ENCODE measurements around the gene PRKG1. TPM values are rescaled to one million over a fixed set of nuclear protein-coding genes. Genes with fewer than 3 reads are reported as not detected.

The PRKG1 gene
- total and polyA plus RNA-seq, 2 donors (not counting 1 experiment from before 2014, with no cell fraction given) = 45.8 to 71.8 TPM

- H2AFZ ChIP-seq (ENCODE audit: low read length) = no peak overlapping the region
- no peak overlapping the region for H3K4me2 ChIP-seq (ENCODE audit: extremely low read depth, insufficient read depth, low read length)
- no peak overlapping the region for H3K27ac ChIP-seq (ENCODE audit: insufficient read depth, low read length)
- H3K4me1 ChIP-seq (ENCODE audit: control insufficient read depth, extremely low read depth, insufficient read depth, low read length) = no peaks in the 10 kb centered on the region
- no peaks in the 10 kb centered on the region for H3K79me2 ChIP-seq (ENCODE audit: control insufficient read depth, insufficient read depth, low read length)
- H4K20me1 ChIP-seq (ENCODE audit: control insufficient read depth, extremely low read depth, insufficient read depth, low read length) = no peaks in the 10 kb centered on the region
- H3K27me3 ChIP-seq (ENCODE audit: control insufficient read depth, insufficient read depth, low read length) = no peaks in the 10 kb centered on the region
- DNase-seq (ENCODE audit: low read depth in 2 of 2) = no peak
- TF ChIP-seq CTCF (conservative IDR thresholded peaks at IDR 0.05 in 1 of 2, IDR thresholded peaks at IDR 0.05 in 1 of 2; ENCODE audit: low read depth in 1 of 2, low read length in 2 of 2) (no peak), EZH2 (IDR thresholded peaks at IDR 0.05; ENCODE audit: low read length, missing control alignments) (no peak)
- no peak overlapping the region for H3K9ac ChIP-seq (ENCODE audit: insufficient read depth, low read length)
- H3K9me3 ChIP-seq (ENCODE audit: control insufficient read depth, insufficient read depth, low read depth, low read length) = no peaks in the 10 kb centered on the region
- H3K4me3 ChIP-seq (replicated peaks in 1 of 4; ENCODE audit: control extremely low read depth in 1 of 4, insufficient read depth in 1 of 4, low read depth in 3 of 4, low read length in 4 of 4) = no peak overlapping the region
- no peaks in the 10 kb centered on the region for H3K36me3 ChIP-seq (ENCODE audit: control insufficient read depth, insufficient read depth, low read length)
Measured at GRCh38 chr10:51242393-51242792, 168.1 kb downstream of the PRKG1 start.

GRCh38 chr10:51244309-51244708, 170.0 kb downstream of the PRKG1 start:
- H2AFZ ChIP-seq (ENCODE audit: low read length) = no peak overlapping the region
- no peaks in the 10 kb centered on the region for H3K79me2 ChIP-seq (ENCODE audit: control insufficient read depth, insufficient read depth, low read length)
- H3K4me1 ChIP-seq (ENCODE audit: control insufficient read depth, extremely low read depth, insufficient read depth, low read length) = no peaks in the 10 kb centered on the region
- no peak overlapping the region for H3K9ac ChIP-seq (ENCODE audit: insufficient read depth, low read length)
- H3K4me3 ChIP-seq (replicated peaks in 1 of 4; ENCODE audit: control extremely low read depth in 1 of 4, insufficient read depth in 1 of 4, low read depth in 3 of 4, low read length in 4 of 4) = no peak overlapping the region
- no peaks in the 10 kb centered on the region for H3K27me3 ChIP-seq (ENCODE audit: control insufficient read depth, insufficient read depth, low read length)
- H3K4me2 ChIP-seq (ENCODE audit: extremely low read depth, insufficient read depth, low read length) = no peak overlapping the region
- H3K27ac ChIP-seq (ENCODE audit: insufficient read depth, low read length) = no peak overlapping the region
- no peaks in the 10 kb centered on the region for H3K36me3 ChIP-seq (ENCODE audit: control insufficient read depth, insufficient read depth, low read length)
- TF ChIP-seq CTCF (conservative IDR thresholded peaks at IDR 0.05 in 1 of 2, IDR thresholded peaks at IDR 0.05 in 1 of 2; ENCODE audit: low read depth in 1 of 2, low read length in 2 of 2) (no peak), EZH2 (IDR thresholded peaks at IDR 0.05; ENCODE audit: low read length, missing control alignments) (no peak)
- DNase-seq (ENCODE audit: low read depth in 2 of 2) = peak in 1 of 2 donors; percentile 31
- H4K20me1 ChIP-seq (ENCODE audit: control insufficient read depth, extremely low read depth, insufficient read depth, low read length) = no peaks in the 10 kb centered on the region
- no peaks in the 10 kb centered on the region for H3K9me3 ChIP-seq (ENCODE audit: control insufficient read depth, insufficient read depth, low read depth, low read length)

GRCh38 chr10:51244748-51245490, 170.6 kb downstream of the PRKG1 start:
- Histone ChIP-seq H3K4me1 (ENCODE audit: control insufficient read depth, extremely low read depth, insufficient read depth, low read length) (no peaks in the 10 kb centered on the region), H2AFZ (ENCODE audit: low read length) (no peak overlapping the region), H3K4me3 (replicated peaks in 1 of 4; ENCODE audit: control extremely low read depth in 1 of 4, insufficient read depth in 1 of 4, low read depth in 3 of 4, low read length in 4 of 4) (no peak overlapping the region), H4K20me1 (ENCODE audit: control insufficient read depth, extremely low read depth, insufficient read depth, low read length) (no peaks in the 10 kb centered on the region), H3K79me2 (ENCODE audit: control insufficient read depth, insufficient read depth, low read length) (no peaks in the 10 kb centered on the region), H3K27ac (ENCODE audit: insufficient read depth, low read length) (no peak overlapping the region), H3K9ac (ENCODE audit: insufficient read depth, low read length) (no peak overlapping the region), H3K4me2 (ENCODE audit: extremely low read depth, insufficient read depth, low read length) (no peak overlapping the region), H3K27me3 (ENCODE audit: control insufficient read depth, insufficient read depth, low read length) (no peaks in the 10 kb centered on the region), H3K36me3 (ENCODE audit: control insufficient read depth, insufficient read depth, low read length) (no peaks in the 10 kb centered on the region), H3K9me3 (ENCODE audit: control insufficient read depth, insufficient read depth, low read depth, low read length) (no peaks in the 10 kb centered on the region)
- peak; percentile 57 to 93 for DNase-seq (ENCODE audit: low read depth in 2 of 2)
- no peak for TF ChIP-seq CTCF (conservative IDR thresholded peaks at IDR 0.05 in 1 of 2, IDR thresholded peaks at IDR 0.05 in 1 of 2; ENCODE audit: low read depth in 1 of 2, low read length in 2 of 2)
- TF ChIP-seq EZH2 (IDR thresholded peaks at IDR 0.05; ENCODE audit: low read length, missing control alignments) = no peak
